Neuronal stem cell (in vitro differentiated cells): ENCODE measurements around the gene TMEM186.
"Not testable (repeated sequence)": the region's sequence is repeated elsewhere in the genome, so short reads cannot be mapped to it uniquely, and the experiment has no call there.

Experiments
- DNase-seq: peaks from one replicate; pipeline ENCODE4 v3.0.0-alpha.2; 2013; ENCODE audit warnings: low spot score
- H2AFZ ChIP-seq: one replicate; pipeline ENCODE4 v1.6.1; 2013; ENCODE audit warnings: mild to moderate bottlenecking, low read length, inconsistent platforms
- H2AK5ac ChIP-seq: 2 replicates; pipeline ENCODE4 v1.6.1; 2013; ENCODE audit warnings: low read depth, mild to moderate bottlenecking, inconsistent platforms, low read length, moderate library complexity, mixed read lengths
- H2BK120ac ChIP-seq: 2 replicates; pipeline ENCODE4 v1.6.1; 2013; ENCODE audit warnings: low read depth, mild to moderate bottlenecking, inconsistent platforms, low read length, moderate library complexity, mixed read lengths
- H2BK12ac ChIP-seq: one replicate; pipeline ENCODE4 v1.6.1; 2013; ENCODE audit warnings: low read length, inconsistent platforms
- H2BK15ac ChIP-seq: 2 replicates; pipeline ENCODE4 v1.6.1; 2013; ENCODE audit warnings: mild to moderate bottlenecking, low read length, inconsistent platforms, mixed read lengths
- H2BK5ac ChIP-seq: one replicate; pipeline ENCODE4 v1.6.1; 2013; ENCODE audit warnings: inconsistent platforms, mild to moderate bottlenecking, low read length, moderate library complexity
- H3K14ac ChIP-seq: one replicate; pipeline ENCODE4 v1.6.1; 2013; ENCODE audit warnings: low read length, inconsistent platforms
- H3K18ac ChIP-seq: 2 replicates; pipeline ENCODE4 v1.6.1; 2013; ENCODE audit warnings: low read length, inconsistent platforms
- H3K23ac ChIP-seq: 2 replicates; pipeline ENCODE4 v1.6.1; 2013; ENCODE audit warnings: low read depth, mild to moderate bottlenecking, mixed read lengths, low read length, inconsistent platforms; ENCODE audit not compliant: poor library complexity
- H3K27ac ChIP-seq: replicated peaks from 3 replicates; pipeline ENCODE4 v1.5.1; 2013; ENCODE audit warnings: low read length, inconsistent platforms
- H3K27me3 ChIP-seq, 3 experiments: 2 replicates each; pipeline ENCODE4 v1.6.1; 2013; ENCODE audit warnings: low read length in 3 of 3, mild to moderate bottlenecking in 2 of 3, inconsistent platforms in 1 of 3, low read depth in 1 of 3, mixed read lengths in 1 of 3, moderate library complexity in 1 of 3; ENCODE audit not compliant: control insufficient read depth in 3 of 3, insufficient read depth in 3 of 3
- H3K36me3 ChIP-seq, 2 donors: replicated peaks in 1 of 2; 2 replicates each; pipeline ENCODE4 v1.6.1; 2013; ENCODE audit warnings: low read length in 2 of 2; ENCODE audit not compliant: control insufficient read depth in 2 of 2, insufficient read depth in 2 of 2
- H3K4ac ChIP-seq: 2 replicates; pipeline ENCODE4 v1.6.1; 2013; ENCODE audit warnings: inconsistent platforms, mild to moderate bottlenecking, low read length, moderate library complexity
- H3K4me1 ChIP-seq, 2 donors: 1 replicate in 1 of 2; 2 replicates in 1 of 2; pipeline ENCODE4 v1.6.1; 2013; ENCODE audit warnings: low read length in 2 of 2, low read depth in 1 of 2; ENCODE audit not compliant: control insufficient read depth in 2 of 2, insufficient read depth in 1 of 2
- H3K4me2 ChIP-seq: one replicate; pipeline ENCODE4 v1.6.1; 2013; ENCODE audit warnings: mild to moderate bottlenecking, low read length, inconsistent platforms; ENCODE audit not compliant: insufficient read depth, poor library complexity, severe bottlenecking
- H3K4me3 ChIP-seq, 2 donors: 2 replicates each; pipeline ENCODE4 v1.5.1; 2013; ENCODE audit warnings: low read length in 2 of 2, mild to moderate bottlenecking in 2 of 2, inconsistent platforms in 1 of 2, moderate library complexity in 1 of 2
- H3K79me1 ChIP-seq: one replicate; pipeline ENCODE4 v1.6.1; 2013; ENCODE audit warnings: low read depth, mild to moderate bottlenecking, inconsistent platforms, low read length, moderate library complexity
- H3K9ac ChIP-seq: one replicate; pipeline ENCODE4 v1.6.1; 2013; ENCODE audit warnings: mild to moderate bottlenecking, low read depth, low read length, inconsistent platforms; ENCODE audit not compliant: poor library complexity
- H3K9me3 ChIP-seq, 2 donors: replicated peaks in 1 of 2; 2 replicates each; pipeline versions ENCODE3 to v1.6.1; 2013; ENCODE audit warnings: low read length in 2 of 2, mild to moderate bottlenecking in 2 of 2, inconsistent platforms in 1 of 2, low read depth in 1 of 2, mixed read lengths in 1 of 2, moderate library complexity in 1 of 2; ENCODE audit not compliant: control insufficient read depth in 2 of 2, insufficient read depth in 1 of 2
- H4K8ac ChIP-seq: one replicate; pipeline ENCODE4 v1.6.1; 2013; ENCODE audit warnings: low read depth, mild to moderate bottlenecking, inconsistent platforms, low read length, moderate library complexity
- H4K91ac ChIP-seq: one replicate; pipeline ENCODE4 v1.6.1; 2013; ENCODE audit warnings: low read length, low read depth, mild to moderate bottlenecking, inconsistent platforms; ENCODE audit not compliant: poor library complexity
- WGBS, 2 donors: extraction: QIAGEN DNeasy Blood & Tissue Kit; methylation state at CpG; one replicate each; pipeline ENCODE4 v1.1.7; 2013; ENCODE audit warnings: missing lambda C conversion rate in 2 of 2, mixed read lengths in 1 of 2; ENCODE audit not compliant: insufficient read length in 2 of 2, insufficient replicate concordance in 1 of 2; ENCODE audit errors: extremely low coverage in 2 of 2; 5-methylcytosine and 5-hydroxymethylcytosine counted together

Gene TMEM186

DNA sequence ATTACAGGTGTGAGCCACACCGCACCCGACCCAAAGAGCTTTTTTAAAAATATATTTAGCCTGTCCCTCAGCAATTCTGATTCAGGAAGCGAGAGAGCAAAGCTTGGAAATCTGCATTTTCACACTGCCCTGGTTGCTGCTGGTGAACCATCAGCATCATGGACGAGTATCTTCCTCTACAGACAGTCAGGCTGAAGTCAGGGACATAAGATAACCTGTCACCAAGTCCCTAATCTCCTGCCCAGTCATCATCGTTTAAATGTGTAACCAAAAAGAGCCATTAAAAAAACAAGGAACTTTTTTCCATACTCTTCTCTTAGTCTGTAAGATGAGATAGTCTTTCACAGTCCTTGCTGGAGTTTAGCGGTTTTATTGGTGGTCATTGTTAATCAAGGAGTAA, 6.9 kb upstream of the TMEM186 start:
- Histone ChIP-seq H3K14ac (no peak overlapping the region), H3K79me1 (no peaks in the 10 kb centered on the region), H2BK12ac (no peak overlapping the region), H2BK15ac (no peak overlapping the region), H3K4me1 (no peaks in the 10 kb centered on the region), H2BK5ac (no peak overlapping the region), H2AK5ac (no peak overlapping the region), H3K27me3 (no peaks in the 10 kb centered on the region), H3K18ac (no peak overlapping the region), H4K8ac (no peak overlapping the region), H3K4me2 (no peak overlapping the region), H3K23ac (no peak overlapping the region), H3K36me3 (peaks cover 18 to 85% of the 10 kb centered on the region in 2 donors), H4K91ac (no peak overlapping the region), H3K9ac (no peak overlapping the region), H3K4me3 (no peak overlapping the region), H2BK120ac (no peak overlapping the region), H3K4ac (no peak overlapping the region), H3K9me3 (no peaks in the 10 kb centered on the region), H2AFZ (no peak overlapping the region), H3K27ac (no peak overlapping the region)
- WGBS, 2 donors: no CpG with 5 or more reads among the region's 6 CpGs
- no peak for DNase-seq

DNA sequence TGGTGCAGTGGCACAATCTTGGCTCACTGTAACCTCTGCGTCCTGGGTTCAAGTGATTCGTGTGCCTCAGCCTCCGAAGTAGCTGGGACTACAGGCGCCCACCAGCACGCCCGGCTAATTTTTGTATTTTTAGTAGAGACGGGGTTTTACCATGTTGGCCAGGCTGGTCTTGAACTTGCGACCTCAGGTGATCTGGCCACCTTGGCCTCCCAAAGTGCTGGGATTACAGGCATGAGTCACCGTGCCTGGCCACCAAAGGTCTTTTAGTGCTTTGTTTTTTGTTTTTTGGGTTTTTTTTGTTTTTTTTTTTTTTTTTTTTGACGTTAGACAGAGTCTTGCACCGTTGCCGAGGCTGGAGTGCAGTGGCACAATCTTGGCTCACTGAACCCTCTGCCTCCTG, 6.3 kb upstream of the TMEM186 start:
- no CpG with 5 or more reads among the region's 12 CpGs for WGBS, 2 donors
- H2BK120ac ChIP-seq, H4K8ac ChIP-seq, H2AFZ ChIP-seq, H3K9me3 ChIP-seq, H3K9ac ChIP-seq, H3K4me3 ChIP-seq, H3K4me1 ChIP-seq, H3K4ac ChIP-seq, H3K27ac ChIP-seq, H4K91ac ChIP-seq, H2BK5ac ChIP-seq, H3K23ac ChIP-seq, H3K79me1 ChIP-seq, H2BK15ac ChIP-seq, H2AK5ac ChIP-seq, H3K18ac ChIP-seq, H2BK12ac ChIP-seq, DNase-seq, H3K4me2 ChIP-seq, H3K27me3 ChIP-seq, H3K14ac ChIP-seq: not testable (repeated sequence)
- H3K36me3 ChIP-seq: peaks cover 16 to 82% of the 10 kb centered on the region in 2 donors

DNA sequence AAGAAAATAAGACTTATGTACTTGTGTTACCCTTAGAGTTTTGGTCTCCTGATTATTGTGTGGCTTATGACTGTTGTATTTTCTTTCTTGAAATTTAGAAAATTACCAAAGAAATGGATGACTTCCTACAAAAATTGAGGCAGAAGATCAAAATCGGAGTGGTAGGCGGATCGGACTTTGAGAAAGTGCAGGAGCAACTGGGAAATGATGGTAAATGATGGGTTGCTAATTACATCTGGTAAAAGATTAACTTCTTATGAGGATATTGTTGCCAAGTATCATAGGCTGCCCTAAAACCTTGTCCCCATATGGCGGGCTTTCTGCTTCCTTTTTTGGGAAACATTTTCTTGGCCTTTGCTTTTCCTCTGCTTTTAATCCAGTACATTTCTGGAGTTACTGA, 4.3 kb upstream of the TMEM186 start:
- no peak overlapping the region for H3K18ac ChIP-seq

DNA sequence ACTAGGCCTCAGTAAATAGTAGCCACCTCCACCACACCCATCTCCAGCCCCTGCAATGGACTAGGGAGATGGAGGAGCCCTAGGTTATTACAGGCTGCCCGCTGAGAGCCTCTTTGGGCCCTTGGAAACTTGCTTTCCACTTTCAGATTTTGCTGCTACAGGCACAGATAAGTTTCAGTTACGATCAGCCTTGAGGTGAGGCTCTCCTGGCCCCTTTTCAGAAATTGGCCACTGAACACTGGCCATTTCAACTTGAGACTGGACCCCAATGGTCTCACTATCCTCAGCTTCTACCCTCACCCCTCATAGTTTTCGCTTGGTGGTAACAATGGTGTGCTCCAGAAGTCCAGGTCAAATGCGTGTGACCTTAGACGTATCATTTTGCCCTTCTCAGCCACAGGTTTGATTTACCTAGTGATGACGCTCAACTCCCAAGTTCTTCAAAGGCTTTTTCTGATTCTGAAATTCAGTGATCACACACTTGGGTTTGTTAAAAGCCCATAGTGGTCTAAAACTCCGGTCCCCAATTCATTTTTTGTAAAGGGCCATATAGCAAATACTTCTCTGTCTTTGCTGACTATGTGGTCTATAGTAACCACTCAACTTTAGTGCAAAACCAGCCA, 1.2 kb upstream of the TMEM186 start:
- peaks cover 14% of the 10 kb centered on the region for H3K79me1 ChIP-seq
- no peak overlapping the region for H4K91ac ChIP-seq
- no CpG with 5 or more reads among the region's 7 CpGs for WGBS, 2 donors
- no peak overlapping the region for H2BK5ac ChIP-seq
- H3K4me2 ChIP-seq: peak overlapping the region; percentile 76
- no peak overlapping the region for H3K27ac ChIP-seq
- H3K9me3 ChIP-seq: no peaks in the 10 kb centered on the region
- DNase-seq: no peak
- H4K8ac ChIP-seq: no peak overlapping the region
- H3K4me1 ChIP-seq: peaks cover 9 to 14% of the 10 kb centered on the region in 2 donors
- H2BK15ac ChIP-seq: no peak overlapping the region
- no peak overlapping the region for H3K23ac ChIP-seq
- no peak overlapping the region for H3K14ac ChIP-seq
- no peak overlapping the region for H2BK120ac ChIP-seq
- peaks cover 5 to 47% of the 10 kb centered on the region in 2 donors for H3K36me3 ChIP-seq
- H3K18ac ChIP-seq: no peak overlapping the region
- H3K27me3 ChIP-seq: no peaks in the 10 kb centered on the region
- H2AFZ ChIP-seq: no peak overlapping the region
- peak overlapping the region; percentile 91 to 97 for H3K4me3 ChIP-seq
- H3K4ac ChIP-seq: no peak overlapping the region
- no peak overlapping the region for H2BK12ac ChIP-seq
- H3K9ac ChIP-seq: no peak overlapping the region
- H2AK5ac ChIP-seq: no peak overlapping the region

More for the DNA sequence above, 4.3 kb upstream of the TMEM186 start:
- no peak overlapping the region for H2BK12ac ChIP-seq
- no peak for DNase-seq
- no peak overlapping the region for H2AFZ ChIP-seq
- no peak overlapping the region for H2AK5ac ChIP-seq
- no peak overlapping the region for H4K8ac ChIP-seq
- no peak overlapping the region for H3K4me2 ChIP-seq
- no CpG with 5 or more reads among the region's 4 CpGs for WGBS, 2 donors
- no peak overlapping the region for H2BK15ac ChIP-seq
- no peaks in the 10 kb centered on the region for H3K27me3 ChIP-seq
- no peaks in the 10 kb centered on the region for H3K9me3 ChIP-seq
- H3K27ac ChIP-seq: no peak overlapping the region
- no peak overlapping the region for H3K4me3 ChIP-seq
- H2BK5ac ChIP-seq: no peak overlapping the region
- no peak overlapping the region for H3K4ac ChIP-seq
- peaks cover 7% of the 10 kb centered on the region for H3K79me1 ChIP-seq
- H4K91ac ChIP-seq: no peak overlapping the region
- H3K4me1 ChIP-seq: peaks cover 6 to 10% of the 10 kb centered on the region in 2 donors
- H2BK120ac ChIP-seq: no peak overlapping the region
- no peak overlapping the region for H3K14ac ChIP-seq
- H3K36me3 ChIP-seq: peaks cover 10 to 62% of the 10 kb centered on the region in 2 donors
- no peak overlapping the region for H3K23ac ChIP-seq
- H3K9ac ChIP-seq: no peak overlapping the region
